ENCODE measurements around the gene LDB2.

Gene LDB2

DNA sequence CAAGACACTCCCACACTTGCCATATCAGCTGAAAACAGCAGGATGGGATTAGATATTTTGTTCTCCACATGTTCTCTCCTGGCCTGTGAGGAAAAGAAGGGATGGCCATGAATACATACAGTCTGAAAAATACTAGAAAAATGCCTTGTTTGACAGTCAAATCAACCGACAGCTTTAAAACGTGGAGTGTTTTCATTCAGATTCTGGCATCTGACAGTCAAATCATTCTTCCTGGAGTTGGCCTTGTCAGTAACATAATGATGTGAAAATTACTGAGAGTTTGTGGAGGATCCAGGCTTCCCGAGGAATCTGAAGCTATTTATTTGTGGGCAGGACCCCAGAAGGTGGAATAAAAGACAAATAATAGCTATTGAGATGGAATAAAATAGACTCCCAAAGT lies 188.2 kb downstream of the LDB2 start:
- Histone ChIP-seq H3K9me3 (ENCODE audit: low read length) (no peaks in the 10 kb centered on the region), H3K9me2 (ENCODE audit: low read depth, low read length) (no peaks in the 10 kb centered on the region), H3K4me1 (ENCODE audit: insufficient read depth, low read length, severe bottlenecking) (no peaks in the 10 kb centered on the region), H4K20me1 (ENCODE audit: insufficient read depth, low read length) (no peaks in the 10 kb centered on the region), H3K27ac (ENCODE audit: low read depth, low read length, poor library complexity, severe bottlenecking) (no peak overlapping the region), H3K9ac (ENCODE audit: low read length) (no peak overlapping the region), H3K4me3 (ENCODE audit: low read depth, low read length, poor library complexity, severe bottlenecking) (no peak overlapping the region), H3K79me2 (ENCODE audit: insufficient read depth, low read length) (no peaks in the 10 kb centered on the region), H2AFZ (ENCODE audit: low read length) (no peak overlapping the region), H3F3A (ENCODE audit: insufficient read depth, low read length) (no peaks in the 10 kb centered on the region), H3K27me3 (ENCODE audit: insufficient read depth, low read length) (no peaks in the 10 kb centered on the region), H3K36me3 (ENCODE audit: insufficient read depth, low read length) (no peaks in the 10 kb centered on the region), H3K4me2 (ENCODE audit: low read length) (no peak overlapping the region)
- TF ChIP-seq EZH2 (IDR thresholded peaks at IDR 0.05; ENCODE audit: borderline replicate concordance, low read length) (no peak), CTCF (IDR thresholded peaks at IDR 0.05; ENCODE audit: low read length) (no peak)

DNA sequence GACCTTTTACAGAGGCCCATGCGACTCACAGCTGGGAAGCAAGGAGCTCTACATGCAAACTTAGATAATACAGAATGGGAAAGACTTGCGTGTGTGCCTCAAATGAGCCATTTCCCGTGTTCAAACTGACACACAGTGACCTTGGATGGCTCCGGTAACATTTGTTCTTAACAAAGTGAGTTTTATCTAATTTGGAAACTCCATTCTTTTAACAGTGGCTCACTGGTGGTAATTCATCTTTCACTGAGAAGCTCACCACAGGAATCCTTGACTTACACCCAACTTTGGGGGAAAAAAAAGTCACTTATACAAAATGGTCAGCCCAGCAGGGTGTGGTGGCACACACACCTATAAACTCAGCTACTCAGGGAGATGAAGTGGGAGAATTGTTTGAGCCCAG lies 190.6 kb downstream of the LDB2 start:
- no peaks in the 10 kb centered on the region for H3K36me3 ChIP-seq (ENCODE audit: insufficient read depth, low read length)
- H3K27ac ChIP-seq (ENCODE audit: low read depth, low read length, poor library complexity, severe bottlenecking) = no peak overlapping the region
- H3K9me2 ChIP-seq (ENCODE audit: low read depth, low read length) = no peaks in the 10 kb centered on the region
- H4K20me1 ChIP-seq (ENCODE audit: insufficient read depth, low read length) = no peaks in the 10 kb centered on the region
- H3K9ac ChIP-seq (ENCODE audit: low read length) = no peak overlapping the region
- no peak overlapping the region for H3K4me3 ChIP-seq (ENCODE audit: low read depth, low read length, poor library complexity, severe bottlenecking)
- H3K27me3 ChIP-seq (ENCODE audit: insufficient read depth, low read length) = no peaks in the 10 kb centered on the region
- no peaks in the 10 kb centered on the region for H3K79me2 ChIP-seq (ENCODE audit: insufficient read depth, low read length)
- H3K4me2 ChIP-seq (ENCODE audit: low read length) = no peak overlapping the region
- H2AFZ ChIP-seq (ENCODE audit: low read length) = no peak overlapping the region
- no peaks in the 10 kb centered on the region for H3F3A ChIP-seq (ENCODE audit: insufficient read depth, low read length)
- no peak for TF ChIP-seq CTCF (IDR thresholded peaks at IDR 0.05; ENCODE audit: low read length)
- TF ChIP-seq EZH2 (IDR thresholded peaks at IDR 0.05; ENCODE audit: borderline replicate concordance, low read length) = no peak
- H3K4me1 ChIP-seq (ENCODE audit: insufficient read depth, low read length, severe bottlenecking) = no peaks in the 10 kb centered on the region
- no peaks in the 10 kb centered on the region for H3K9me3 ChIP-seq (ENCODE audit: low read length)

GRCh38 chr4:16706251-16706650 lies 192.2 kb downstream of the LDB2 start:
- Histone ChIP-seq H3K9me3 (ENCODE audit: low read length) (no peaks in the 10 kb centered on the region), H3K27me3 (ENCODE audit: insufficient read depth, low read length) (no peaks in the 10 kb centered on the region), H3K4me1 (ENCODE audit: insufficient read depth, low read length, severe bottlenecking) (no peaks in the 10 kb centered on the region), H3F3A (ENCODE audit: insufficient read depth, low read length) (no peaks in the 10 kb centered on the region), H4K20me1 (ENCODE audit: insufficient read depth, low read length) (no peaks in the 10 kb centered on the region), H3K79me2 (ENCODE audit: insufficient read depth, low read length) (no peaks in the 10 kb centered on the region), H3K27ac (ENCODE audit: low read depth, low read length, poor library complexity, severe bottlenecking) (no peak overlapping the region), H3K36me3 (ENCODE audit: insufficient read depth, low read length) (no peaks in the 10 kb centered on the region), H3K9me2 (ENCODE audit: low read depth, low read length) (no peaks in the 10 kb centered on the region), H2AFZ (ENCODE audit: low read length) (no peak overlapping the region), H3K4me3 (ENCODE audit: low read depth, low read length, poor library complexity, severe bottlenecking) (no peak overlapping the region), H3K4me2 (ENCODE audit: low read length) (no peak overlapping the region), H3K9ac (ENCODE audit: low read length) (no peak overlapping the region)
- no peak for TF ChIP-seq EZH2 (IDR thresholded peaks at IDR 0.05; ENCODE audit: borderline replicate concordance, low read length)

DNA sequence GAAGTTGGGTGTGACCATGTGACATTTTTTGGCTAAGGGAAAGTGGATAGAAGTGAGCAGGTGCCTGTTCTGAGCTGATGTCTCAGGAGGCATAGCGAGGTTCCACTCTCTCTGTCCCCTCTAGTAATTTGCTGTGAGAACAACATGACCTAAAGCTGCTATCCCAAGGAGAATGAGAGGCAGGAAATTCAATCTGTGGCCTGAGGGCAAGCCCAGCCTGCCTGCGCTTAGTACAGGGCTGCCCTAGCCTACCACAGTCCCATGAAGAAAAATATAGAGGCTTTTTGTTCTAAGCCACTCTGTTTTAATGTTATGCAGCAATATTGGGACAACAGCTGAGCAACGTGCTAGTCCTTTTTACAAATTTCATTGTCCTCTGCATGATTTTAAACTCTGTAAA lies 193.1 kb downstream of the LDB2 start:
- Histone ChIP-seq H3K27ac (ENCODE audit: low read depth, low read length, poor library complexity, severe bottlenecking) (no peak overlapping the region), H3K9me2 (ENCODE audit: low read depth, low read length) (no peaks in the 10 kb centered on the region), H3K4me1 (ENCODE audit: insufficient read depth, low read length, severe bottlenecking) (no peaks in the 10 kb centered on the region), H3K79me2 (ENCODE audit: insufficient read depth, low read length) (no peaks in the 10 kb centered on the region), H4K20me1 (ENCODE audit: insufficient read depth, low read length) (no peaks in the 10 kb centered on the region), H3K9me3 (ENCODE audit: low read length) (no peaks in the 10 kb centered on the region), H2AFZ (ENCODE audit: low read length) (no peak overlapping the region), H3K36me3 (ENCODE audit: insufficient read depth, low read length) (no peaks in the 10 kb centered on the region), H3K4me3 (ENCODE audit: low read depth, low read length, poor library complexity, severe bottlenecking) (no peak overlapping the region), H3K4me2 (ENCODE audit: low read length) (no peak overlapping the region), H3K9ac (ENCODE audit: low read length) (no peak overlapping the region), H3K27me3 (ENCODE audit: insufficient read depth, low read length) (no peaks in the 10 kb centered on the region), H3F3A (ENCODE audit: insufficient read depth, low read length) (no peaks in the 10 kb centered on the region)
- TF ChIP-seq CTCF (IDR thresholded peaks at IDR 0.05; ENCODE audit: low read length) (no peak), EZH2 (IDR thresholded peaks at IDR 0.05; ENCODE audit: borderline replicate concordance, low read length) (no peak)

All from OCI-LY1 (cell line).